ENCODE measurements around the gene CZIB.

CZIB gene

GRCh38 chr1:53244141-53244540 lies 23.7 kb upstream of the CZIB start:
- H3K4me3 ChIP-seq (ENCODE audit: low read depth in 1 of 2, low read length in 2 of 2): no peak overlapping the region
- no peak overlapping the region for H3K9ac ChIP-seq (ENCODE audit: low read depth, low read length)
- DNase-seq (no peak), ATAC-seq (ENCODE audit: insufficient read depth, low read depth) (no peak)
- H3K79me2 ChIP-seq (ENCODE audit: insufficient read depth, low read length): no peaks in the 10 kb centered on the region
- no peaks in the 10 kb centered on the region for H4K20me1 ChIP-seq (ENCODE audit: insufficient read depth, low read length)
- no peak overlapping the region for H3K4me2 ChIP-seq (ENCODE audit: insufficient read depth, low read length)
- no peak for TF ChIP-seq EZH2 (IDR thresholded peaks at IDR 0.05; ENCODE audit: borderline replicate concordance, low read depth, low read length, severe bottlenecking)
- TF ChIP-seq CTCF (IDR thresholded peaks at IDR 0.05; ENCODE audit: borderline replicate concordance, extremely low read depth, low read length, poor library complexity, severe bottlenecking): no peak
- H3K27ac ChIP-seq (ENCODE audit: low read length): no peak overlapping the region
- H2AFZ ChIP-seq (ENCODE audit: low read depth, low read length): no peak overlapping the region
- H3K4me1 ChIP-seq (ENCODE audit: insufficient read depth, low read length): peaks cover 2% of the 10 kb centered on the region
- no peaks in the 10 kb centered on the region for H3K9me3 ChIP-seq (ENCODE audit: insufficient read depth, low read length, severe bottlenecking)
- no peaks in the 10 kb centered on the region for H3K27me3 ChIP-seq (ENCODE audit: insufficient read depth, low read length, poor library complexity)
- H3K36me3 ChIP-seq (ENCODE audit: insufficient read depth, low read length): peaks cover 50% of the 10 kb centered on the region

GRCh38 chr1:53242381-53242780 lies 21.9 kb upstream of the CZIB start:
- Histone ChIP-seq H4K20me1 (ENCODE audit: insufficient read depth, low read length) (peaks cover 6% of the 10 kb centered on the region; the same call in 1 of the 2 replicates), H3K27me3 (ENCODE audit: insufficient read depth, low read length, poor library complexity) (no peaks in the 10 kb centered on the region), H3K9me3 (ENCODE audit: insufficient read depth, low read length, severe bottlenecking) (no peaks in the 10 kb centered on the region), H3K9ac (ENCODE audit: low read depth, low read length) (no peak overlapping the region), H2AFZ (ENCODE audit: low read depth, low read length) (no peak overlapping the region), H3K27ac (ENCODE audit: low read length) (no peak overlapping the region), H3K4me1 (ENCODE audit: insufficient read depth, low read length) (peaks cover 13% of the 10 kb centered on the region), H3K79me2 (ENCODE audit: insufficient read depth, low read length) (peaks cover 10% of the 10 kb centered on the region), H3K4me3 (ENCODE audit: low read depth in 1 of 2, low read length in 2 of 2) (no peak overlapping the region), H3K4me2 (ENCODE audit: insufficient read depth, low read length) (no peak overlapping the region), H3K36me3 (ENCODE audit: insufficient read depth, low read length) (peaks cover 37% of the 10 kb centered on the region)
- ATAC-seq (ENCODE audit: insufficient read depth, low read depth): no peak
- DNase-seq: no peak
- TF ChIP-seq EZH2 (IDR thresholded peaks at IDR 0.05; ENCODE audit: borderline replicate concordance, low read depth, low read length, severe bottlenecking): no peak
- no peak for TF ChIP-seq CTCF (IDR thresholded peaks at IDR 0.05; ENCODE audit: borderline replicate concordance, extremely low read depth, low read length, poor library complexity, severe bottlenecking)

GRCh38 chr1:53241828-53242227 lies 21.4 kb upstream of the CZIB start:
- TF ChIP-seq CTCF (IDR thresholded peaks at IDR 0.05; ENCODE audit: borderline replicate concordance, extremely low read depth, low read length, poor library complexity, severe bottlenecking) (no peak), EZH2 (IDR thresholded peaks at IDR 0.05; ENCODE audit: borderline replicate concordance, low read depth, low read length, severe bottlenecking) (no peak)
- no peak for DNase-seq
- Histone ChIP-seq H3K9ac (ENCODE audit: low read depth, low read length) (no peak overlapping the region), H3K27ac (ENCODE audit: low read length) (no peak overlapping the region), H3K9me3 (ENCODE audit: insufficient read depth, low read length, severe bottlenecking) (no peaks in the 10 kb centered on the region), H2AFZ (ENCODE audit: low read depth, low read length) (no peak overlapping the region), H4K20me1 (ENCODE audit: insufficient read depth, low read length) (peaks cover 8% of the 10 kb centered on the region), H3K4me3 (ENCODE audit: low read depth in 1 of 2, low read length in 2 of 2) (no peak overlapping the region), H3K36me3 (ENCODE audit: insufficient read depth, low read length) (peaks cover 32% of the 10 kb centered on the region), H3K27me3 (ENCODE audit: insufficient read depth, low read length, poor library complexity) (no peaks in the 10 kb centered on the region), H3K79me2 (ENCODE audit: insufficient read depth, low read length) (peaks cover 16% of the 10 kb centered on the region), H3K4me1 (ENCODE audit: insufficient read depth, low read length) (peaks cover 19% of the 10 kb centered on the region), H3K4me2 (ENCODE audit: insufficient read depth, low read length) (no peak overlapping the region)
- no peak for ATAC-seq (ENCODE audit: insufficient read depth, low read depth)
